ENCODE results near the gene WDR89. TPM values are rescaled to one million over a fixed set of nuclear protein-coding genes. Genes with fewer than 3 reads are reported as not detected.
"Not testable (repeated sequence)": the region's sequence is repeated elsewhere in the genome, so short reads cannot be mapped to it uniquely, and the experiment has no call there.

Gene WDR89
- total and polyA plus RNA-seq, 12 donors: 3.6 to 6.9 (median 6.1) TPM

GRCh38 chr14:63594455-63595372 is 47.0 kb downstream of the WDR89 start:
- no peak overlapping the region for H3K27ac ChIP-seq
- TF ChIP-seq, protein P1, sequence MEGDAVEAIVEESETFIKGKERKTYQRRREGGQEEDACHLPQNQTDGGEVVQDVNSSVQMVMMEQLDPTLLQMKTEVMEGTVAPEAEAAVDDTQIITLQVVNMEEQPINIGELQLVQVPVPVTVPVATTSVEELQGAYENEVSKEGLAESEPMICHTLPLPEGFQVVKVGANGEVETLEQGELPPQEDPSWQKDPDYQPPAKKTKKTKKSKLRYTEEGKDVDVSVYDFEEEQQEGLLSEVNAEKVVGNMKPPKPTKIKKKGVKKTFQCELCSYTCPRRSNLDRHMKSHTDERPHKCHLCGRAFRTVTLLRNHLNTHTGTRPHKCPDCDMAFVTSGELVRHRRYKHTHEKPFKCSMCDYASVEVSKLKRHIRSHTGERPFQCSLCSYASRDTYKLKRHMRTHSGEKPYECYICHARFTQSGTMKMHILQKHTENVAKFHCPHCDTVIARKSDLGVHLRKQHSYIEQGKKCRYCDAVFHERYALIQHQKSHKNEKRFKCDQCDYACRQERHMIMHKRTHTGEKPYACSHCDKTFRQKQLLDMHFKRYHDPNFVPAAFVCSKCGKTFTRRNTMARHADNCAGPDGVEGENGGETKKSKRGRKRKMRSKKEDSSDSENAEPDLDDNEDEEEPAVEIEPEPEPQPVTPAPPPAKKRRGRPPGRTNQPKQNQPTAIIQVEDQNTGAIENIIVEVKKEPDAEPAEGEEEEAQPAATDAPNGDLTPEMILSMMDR (IDR thresholded peaks at IDR 0.05): no peak
- no peak overlapping the region for H3K4me3 ChIP-seq
- H3K27me3 ChIP-seq: no peaks in the 10 kb centered on the region
- ATAC-seq (no peak), DNase-seq (no peak)
- WGBS, 2 donors: 95% methylated on average over 51 to 53 of the region's 53 CpGs
- intact Hi-C loops (cut with DNase I): no loop called here
- H3K36me3 ChIP-seq: peaks cover 0 to 29% (median 9%) of the 10 kb centered on the region in 9 donors
- H3K4me1 ChIP-seq: no peaks in the 10 kb centered on the region
- peaks cover 0 to 43% (median 5%) of the 10 kb centered on the region in 11 donors for H3K9me3 ChIP-seq

- DNase-seq; H3K27me3 ChIP-seq; H3K36me3 ChIP-seq; H3K4me1 ChIP-seq; H3K4me3 ChIP-seq; H3K9me3 ChIP-seq; intact Hi-C loops (cut with DNase I); ATAC-seq; H3K27ac ChIP-seq: not testable (repeated sequence)
- WGBS, 2 donors: 91 to 92% methylated on average over 8 of the region's 8 CpGs
These were observed 58.6 kb downstream of the WDR89 start for GRCh38 chr14:63583046-63583445.

DNA sequence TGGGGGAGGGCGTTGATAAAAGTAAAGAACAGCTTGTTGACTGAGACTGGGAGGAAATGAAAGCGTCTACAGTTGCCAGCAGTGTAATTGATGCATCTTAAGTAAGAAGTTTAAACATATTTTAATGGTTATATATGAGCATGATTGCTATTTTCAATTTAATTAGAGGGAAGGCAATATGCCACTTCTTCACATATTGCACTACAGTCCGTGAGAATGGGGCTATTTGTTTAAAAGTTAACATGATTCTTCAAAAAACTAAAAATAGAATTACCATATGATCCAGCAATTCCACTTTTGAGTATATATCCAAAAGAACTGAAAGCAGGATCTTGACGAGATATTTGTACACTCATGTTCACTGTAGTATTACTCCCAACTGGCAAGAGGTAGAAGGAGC is 60.2 kb downstream of the WDR89 start:
- H3K27ac ChIP-seq: no peak overlapping the region
- ATAC-seq (no peak), DNase-seq (no peak)
- 43 to 49% methylated on average over 4 of the region's 4 CpGs for WGBS, 2 donors
- TF ChIP-seq, protein P1 (IDR thresholded peaks at IDR 0.05): no peak
- H3K4me3 ChIP-seq: no peak overlapping the region
- no peaks in the 10 kb centered on the region for H3K9me3 ChIP-seq
- intact Hi-C loops (cut with DNase I): no loop called here
- H3K4me1 ChIP-seq: no peaks in the 10 kb centered on the region
- no peaks in the 10 kb centered on the region for H3K36me3 ChIP-seq
- peaks cover 0 to 8% (median 0%) of the 10 kb centered on the region in 7 donors for H3K27me3 ChIP-seq

DNA sequence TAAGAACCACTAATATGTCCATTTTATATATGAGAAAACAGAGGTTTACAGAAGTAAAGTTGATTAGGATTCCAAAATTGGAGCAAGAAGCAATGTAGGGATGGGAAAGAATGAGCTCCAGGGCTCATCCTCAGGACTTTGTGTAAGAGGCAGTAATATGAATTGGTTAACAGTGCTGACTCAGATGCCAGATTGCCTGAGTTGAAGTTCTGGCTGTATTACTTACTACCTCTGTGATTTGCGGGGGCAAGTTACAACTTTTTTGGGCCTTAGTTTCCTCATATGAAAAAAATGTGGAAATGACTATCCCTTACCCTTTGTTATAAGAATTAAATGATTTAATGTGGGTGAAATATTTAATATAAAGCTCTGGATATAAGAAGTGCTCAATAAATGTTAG is 63.4 kb downstream of the WDR89 start:
- Histone ChIP-seq H3K9me3 (no peaks in the 10 kb centered on the region), H3K27ac (no peak overlapping the region), H3K4me1 (no peaks in the 10 kb centered on the region), H3K36me3 (no peaks in the 10 kb centered on the region), H3K27me3 (peaks cover 0 to 5% (median 0%) of the 10 kb centered on the region in 7 donors), H3K4me3 (no peak overlapping the region)
- WGBS, 2 donors: 94 to 97% methylated on average over 1 of the region's 1 CpG
- ATAC-seq (no peak), DNase-seq (no peak)
- TF ChIP-seq, protein P1 (IDR thresholded peaks at IDR 0.05): no peak
- intact Hi-C loops (cut with DNase I): no loop called here

GRCh38 chr14:63573581-63573980 is 68.1 kb downstream of the WDR89 start:
- 66 to 70% methylated on average over 4 of the region's 4 CpGs for WGBS, 2 donors
- intact Hi-C loops (cut with DNase I): no loop called here
- DNase-seq (no peak), ATAC-seq (no peak)
- no peaks in the 10 kb centered on the region for H3K9me3 ChIP-seq
- H3K27me3 ChIP-seq: peaks cover 0 to 4% (median 0%) of the 10 kb centered on the region in 7 donors
- H3K4me3 ChIP-seq: no peak overlapping the region
- H3K4me1 ChIP-seq: no peaks in the 10 kb centered on the region
- H3K27ac ChIP-seq: no peak overlapping the region
- H3K36me3 ChIP-seq: no peaks in the 10 kb centered on the region
- TF ChIP-seq, protein P1 (IDR thresholded peaks at IDR 0.05): no peak

All from heart right ventricle (tissue), 16 donors.